Epithelial cell of proximal tubule (primary cell): ENCODE data around the gene MCM3. TPM values are rescaled to one million over a fixed set of nuclear protein-coding genes. Genes with fewer than 3 reads are reported as not detected.

Experiments used
- DNase-seq: peaks from one replicate; pipeline ENCODE4 v3.0.0-alpha.2; 2011; ENCODE audit warnings: low read depth
- H3K4me3 ChIP-seq: 2 replicates; pipeline ENCODE4 v1.5.1; 2011; ENCODE audit warnings: low read depth, mild to moderate bottlenecking, low read length
- total RNA-seq: library from RNA; depleted of rRNA; stranded (reverse); fragments of >200 nt; gene quantifications from 2 replicates; pipeline ENCODE4 v1.2.3, GENCODE V29; 2015
- TF ChIP-seq, protein P1 (sequence below): conservative IDR thresholded peaks from 2 replicates; pipeline ENCODE4 v1.5.1; 2012; ENCODE audit warnings: low read depth, mild to moderate bottlenecking, low read length

Gene MCM3
- total RNA-seq, 1 donor from 2014 or later, result 137 TPM

DNA sequence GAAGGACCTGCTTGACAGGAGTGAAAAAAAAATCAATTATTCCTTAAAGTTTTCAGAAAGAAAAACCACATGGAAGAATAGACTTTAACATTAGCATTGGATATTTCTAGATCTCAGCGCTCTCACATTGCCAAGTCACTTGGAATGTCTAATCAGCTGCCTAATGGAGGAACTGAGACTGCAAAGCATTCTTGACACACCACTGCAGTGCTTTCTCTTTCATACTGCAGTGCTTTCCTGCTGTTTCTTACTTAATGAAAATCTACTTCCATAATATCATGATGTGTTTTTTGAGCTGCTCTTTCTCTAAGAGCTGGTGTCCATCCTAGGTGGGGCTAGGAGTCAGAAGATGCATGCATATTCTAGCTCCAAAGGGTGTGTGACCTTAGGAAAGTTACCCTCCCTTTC, 20.4 kb upstream of the MCM3 start:
- TF ChIP-seq, protein P1, sequence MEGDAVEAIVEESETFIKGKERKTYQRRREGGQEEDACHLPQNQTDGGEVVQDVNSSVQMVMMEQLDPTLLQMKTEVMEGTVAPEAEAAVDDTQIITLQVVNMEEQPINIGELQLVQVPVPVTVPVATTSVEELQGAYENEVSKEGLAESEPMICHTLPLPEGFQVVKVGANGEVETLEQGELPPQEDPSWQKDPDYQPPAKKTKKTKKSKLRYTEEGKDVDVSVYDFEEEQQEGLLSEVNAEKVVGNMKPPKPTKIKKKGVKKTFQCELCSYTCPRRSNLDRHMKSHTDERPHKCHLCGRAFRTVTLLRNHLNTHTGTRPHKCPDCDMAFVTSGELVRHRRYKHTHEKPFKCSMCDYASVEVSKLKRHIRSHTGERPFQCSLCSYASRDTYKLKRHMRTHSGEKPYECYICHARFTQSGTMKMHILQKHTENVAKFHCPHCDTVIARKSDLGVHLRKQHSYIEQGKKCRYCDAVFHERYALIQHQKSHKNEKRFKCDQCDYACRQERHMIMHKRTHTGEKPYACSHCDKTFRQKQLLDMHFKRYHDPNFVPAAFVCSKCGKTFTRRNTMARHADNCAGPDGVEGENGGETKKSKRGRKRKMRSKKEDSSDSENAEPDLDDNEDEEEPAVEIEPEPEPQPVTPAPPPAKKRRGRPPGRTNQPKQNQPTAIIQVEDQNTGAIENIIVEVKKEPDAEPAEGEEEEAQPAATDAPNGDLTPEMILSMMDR, result no peak
- DNase-seq, result no peak
- H3K4me3 ChIP-seq, result no peak overlapping the region

- no peak overlapping the region for H3K4me3 ChIP-seq
- DNase-seq, result no peak
These were observed 18.6 kb upstream of the MCM3 start for GRCh38 chr6:52303178-52303577.

DNA sequence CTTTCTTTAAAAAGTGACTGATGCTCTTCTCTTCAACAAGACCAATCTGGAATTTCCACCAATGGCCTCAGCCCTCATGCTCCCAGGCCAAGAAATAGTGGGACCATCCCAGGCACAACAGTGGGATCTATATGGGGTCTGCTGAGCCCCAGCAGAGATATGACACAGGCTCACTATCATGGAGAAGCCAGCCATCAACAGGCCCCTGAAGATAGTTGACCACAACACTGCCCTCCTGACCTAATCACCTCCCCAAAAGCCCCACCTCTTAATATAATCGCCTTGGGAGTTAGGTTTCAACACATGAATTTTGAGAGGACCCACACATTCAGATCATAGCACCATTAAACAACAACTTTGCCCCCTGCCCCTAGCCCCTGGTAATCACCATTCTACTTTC, 16.8 kb upstream of the MCM3 start:
- no peak for DNase-seq
- H3K4me3 ChIP-seq, result no peak overlapping the region
- TF ChIP-seq, protein P1, result no peak

More at GRCh38 chr6:52303178-52303577, 18.6 kb upstream of the MCM3 start:
- TF ChIP-seq, protein P1, result no peak

GRCh38 chr6:52300489-52300931, 16.0 kb upstream of the MCM3 start:
- TF ChIP-seq, protein P1, result no peak
- H3K4me3 ChIP-seq, result no peak overlapping the region
- no peak for DNase-seq

DNA sequence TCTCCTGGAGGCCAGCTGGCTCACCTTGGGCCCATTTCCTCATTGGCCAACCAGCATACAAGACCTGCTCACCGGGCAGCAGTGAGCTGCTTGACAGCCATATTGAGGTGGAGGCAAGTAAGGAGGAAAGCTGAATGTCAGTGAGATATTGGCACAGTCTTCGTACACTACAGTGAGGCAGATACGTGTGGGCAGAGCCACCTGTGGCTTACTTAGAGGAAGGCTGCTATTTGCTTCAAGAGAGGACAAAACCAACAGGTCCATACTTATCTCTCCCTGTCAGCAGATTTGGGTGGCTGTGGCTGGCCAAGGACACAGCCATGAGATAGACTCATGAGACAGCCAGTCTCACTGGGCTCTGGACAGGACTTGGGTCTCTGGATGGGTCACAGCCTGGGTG, 15.1 kb upstream of the MCM3 start:
- TF ChIP-seq, protein P1, result no peak

GRCh38 chr6:52297433-52297832, 12.9 kb upstream of the MCM3 start:
- no peak for DNase-seq
- TF ChIP-seq, protein P1, result no peak
- H3K4me3 ChIP-seq, result no peak overlapping the region

More for the DNA sequence above, 15.1 kb upstream of the MCM3 start:
- no peak overlapping the region for H3K4me3 ChIP-seq
- DNase-seq, result no peak

GRCh38 chr6:52293067-52293466, 8.5 kb upstream of the MCM3 start:
- H3K4me3 ChIP-seq, result no peak overlapping the region
- DNase-seq, result no peak
- TF ChIP-seq, protein P1, result no peak
